ENCODE data around the gene KRTAP9-7.
"Not testable (repeated sequence)": the region's sequence is repeated elsewhere in the genome, so short reads cannot be mapped to it uniquely, and the experiment has no call there.

KRTAP9-7 gene, protein sequence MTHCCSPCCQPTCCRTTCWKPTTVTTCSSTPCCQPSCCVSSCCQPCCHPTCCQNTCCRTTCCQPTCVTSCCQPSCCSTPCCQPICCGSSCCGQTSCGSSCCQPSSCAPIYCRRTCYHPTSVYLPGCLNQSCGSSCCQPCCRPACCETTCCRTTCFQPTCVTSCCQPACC

DNA sequence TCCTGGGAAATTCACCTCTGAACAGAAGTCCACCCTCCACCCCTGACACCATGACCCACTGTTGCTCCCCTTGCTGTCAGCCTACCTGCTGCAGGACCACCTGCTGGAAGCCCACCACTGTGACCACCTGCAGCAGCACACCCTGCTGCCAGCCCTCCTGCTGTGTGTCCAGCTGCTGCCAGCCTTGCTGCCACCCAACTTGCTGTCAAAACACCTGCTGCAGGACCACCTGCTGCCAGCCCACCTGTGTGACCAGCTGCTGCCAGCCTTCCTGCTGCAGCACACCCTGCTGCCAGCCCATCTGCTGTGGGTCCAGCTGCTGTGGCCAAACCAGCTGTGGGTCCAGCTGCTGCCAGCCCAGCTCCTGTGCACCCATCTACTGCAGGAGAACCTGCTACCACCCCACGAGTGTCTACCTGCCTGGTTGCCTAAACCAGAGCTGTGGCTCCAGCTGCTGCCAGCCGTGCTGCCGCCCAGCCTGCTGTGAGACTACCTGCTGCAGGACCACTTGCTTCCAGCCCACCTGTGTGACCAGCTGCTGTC is at the start of gene KRTAP9-7:
KRTAP9-7 (plus strand) TSS at position 51 of the 543 bp plus-strand sequence; CDS start at position 51, 0 bp downstream.
- not testable (repeated sequence) for DNase-seq (ENCODE audit: low read depth in 2 of 2)

DNA sequence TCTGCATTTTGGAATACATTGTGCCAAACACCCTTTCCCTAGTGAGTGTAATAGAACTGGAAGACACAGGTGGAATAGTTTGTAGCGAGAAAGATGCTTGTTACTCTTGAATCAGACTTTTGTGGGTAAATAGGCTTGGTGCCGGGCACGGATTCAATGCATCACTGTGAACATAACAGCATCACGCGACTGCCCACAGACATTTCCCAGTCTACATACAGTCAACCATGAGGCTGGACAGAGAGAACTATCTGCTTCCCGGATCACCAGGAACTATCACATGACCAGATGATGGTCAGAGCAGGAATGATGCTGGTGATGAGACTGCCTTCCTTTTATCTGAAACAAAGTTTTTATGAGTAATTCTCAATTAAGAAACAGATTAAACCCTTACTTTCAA is 49.4 kb upstream of the KRTAP9-7 start:
- DNase-seq (ENCODE audit: low read depth in 2 of 2) = no peak

DNA sequence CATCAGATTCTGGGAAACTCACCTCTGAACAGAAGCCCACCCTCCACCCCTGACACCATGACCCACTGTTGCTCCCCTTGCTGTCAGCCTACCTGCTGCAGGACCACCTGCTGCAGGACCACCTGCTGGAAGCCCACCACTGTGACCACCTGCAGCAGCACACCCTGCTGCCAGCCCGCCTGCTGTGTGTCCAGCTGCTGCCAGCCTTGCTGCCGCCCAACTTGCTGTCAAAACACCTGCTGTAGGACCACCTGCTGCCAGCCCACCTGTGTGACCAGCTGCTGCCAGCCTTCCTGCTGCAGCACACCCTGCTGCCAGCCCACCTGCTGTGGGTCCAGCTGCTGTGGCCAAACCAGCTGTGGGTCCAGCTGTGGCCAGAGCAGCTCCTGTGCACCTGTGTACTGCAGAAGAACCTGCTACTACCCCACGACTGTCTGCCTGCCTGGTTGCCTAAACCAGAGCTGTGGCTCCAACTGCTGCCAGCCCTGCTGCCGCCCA is 48.9 kb upstream of the KRTAP9-7 start, which contains the start of gene KRTAP9-2:
KRTAP9-2 (plus strand) TSS at position 51 of the 498 bp plus-strand sequence; CDS start at position 58, 7 bp downstream.
- DNase-seq (ENCODE audit: low read depth in 2 of 2) = not testable (repeated sequence)

DNA sequence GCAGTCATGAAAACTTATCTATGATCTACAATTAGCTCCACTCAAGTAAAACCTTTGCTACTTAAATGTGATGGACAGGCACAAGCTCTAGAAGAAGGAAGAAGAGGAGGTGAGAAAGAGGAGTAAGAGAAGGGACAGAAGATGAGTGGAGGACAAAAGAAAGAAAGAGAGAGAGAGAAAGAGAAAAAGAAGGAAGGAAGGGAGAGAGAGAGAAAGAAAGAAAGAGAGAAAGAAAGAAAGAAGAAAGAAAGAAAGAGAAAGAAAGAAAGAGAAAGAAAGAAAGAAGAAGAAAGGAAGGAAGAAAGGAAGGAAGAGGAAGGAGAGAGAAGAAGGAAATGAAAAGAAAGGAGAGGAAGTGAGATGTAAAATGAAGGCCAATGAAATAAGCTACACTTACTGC is 45.4 kb upstream of the KRTAP9-7 start:
- no peak for DNase-seq (ENCODE audit: low read depth in 2 of 2)

DNA sequence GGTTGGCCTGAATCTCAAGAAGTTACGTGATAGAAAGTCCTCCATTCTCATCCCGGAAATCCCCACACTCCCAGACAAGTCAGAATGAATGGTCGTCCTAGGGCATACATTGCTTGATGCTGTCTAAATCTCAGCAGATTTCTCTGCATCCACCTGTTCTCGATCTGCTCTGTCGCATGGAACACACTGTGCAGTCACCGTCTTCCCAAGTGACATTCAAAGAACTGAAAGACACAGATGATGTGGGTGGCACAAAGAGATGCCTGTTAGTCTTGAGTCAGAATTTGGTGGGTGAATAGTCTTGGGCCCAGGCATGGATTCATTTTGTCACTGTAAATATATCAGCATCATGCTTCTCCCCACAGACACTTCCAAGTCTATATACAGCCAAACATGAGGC is 43.8 kb upstream of the KRTAP9-7 start:
- no peak for DNase-seq (ENCODE audit: low read depth in 2 of 2)

DNA sequence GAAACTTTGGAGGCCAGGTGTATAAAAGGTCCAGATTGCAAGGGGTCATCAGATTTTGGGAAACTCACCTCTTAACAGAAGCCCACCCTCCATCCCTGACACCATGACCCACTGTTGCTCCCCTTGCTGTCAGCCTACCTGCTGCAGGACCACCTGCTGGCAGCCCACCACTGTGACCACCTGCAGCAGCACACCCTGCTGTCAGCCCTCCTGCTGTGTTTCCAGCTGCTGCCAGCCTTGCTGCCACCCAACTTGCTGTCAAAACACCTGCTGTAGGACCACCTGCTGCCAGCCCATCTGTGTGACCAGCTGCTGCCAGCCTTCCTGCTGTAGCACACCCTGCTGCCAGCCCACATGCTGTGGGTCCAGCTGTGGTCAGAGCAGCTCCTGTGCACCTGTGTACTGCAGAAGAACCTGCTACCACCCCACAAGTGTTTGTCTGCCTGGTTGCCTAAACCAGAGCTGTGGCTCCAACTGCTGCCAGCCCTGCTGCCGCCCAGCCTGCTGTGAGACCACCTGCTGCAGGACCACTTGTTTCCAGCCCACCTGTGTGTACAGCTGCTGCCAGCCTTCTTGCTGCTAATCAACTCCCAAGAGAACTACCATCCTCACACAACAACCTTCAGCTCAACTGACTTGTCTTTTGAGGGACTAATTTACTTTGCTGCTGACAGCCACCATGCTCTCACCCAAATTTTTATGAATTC is 42.9 kb upstream of the KRTAP9-7 start, which contains the start of gene KRTAP9-3:
KRTAP9-3 (plus strand) TSS at position 51 of the 707 bp plus-strand sequence; CDS start at position 104, 53 bp downstream.
- DNase-seq (ENCODE audit: low read depth in 2 of 2) = not testable (repeated sequence)

DNA sequence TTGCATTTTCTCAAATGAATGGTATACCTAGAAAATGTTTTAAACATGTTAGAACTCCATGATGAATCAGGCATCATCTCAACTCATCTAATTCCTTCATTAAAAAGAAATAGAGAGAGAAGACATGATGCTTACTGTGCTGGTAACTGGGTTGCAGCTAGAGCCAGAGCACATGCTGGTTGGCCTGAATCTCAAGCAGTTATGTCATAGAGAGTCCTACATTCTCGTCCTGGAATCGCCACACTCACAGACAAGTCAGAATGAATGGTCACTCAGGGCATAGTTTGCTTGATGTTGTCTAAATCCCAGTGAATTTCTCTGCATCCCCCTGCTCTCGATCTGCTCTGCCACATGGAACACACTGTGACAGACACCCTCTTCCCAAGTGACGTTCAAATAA is 38.4 kb upstream of the KRTAP9-7 start:
- DNase-seq (ENCODE audit: low read depth in 2 of 2) = not testable (repeated sequence)

DNA sequence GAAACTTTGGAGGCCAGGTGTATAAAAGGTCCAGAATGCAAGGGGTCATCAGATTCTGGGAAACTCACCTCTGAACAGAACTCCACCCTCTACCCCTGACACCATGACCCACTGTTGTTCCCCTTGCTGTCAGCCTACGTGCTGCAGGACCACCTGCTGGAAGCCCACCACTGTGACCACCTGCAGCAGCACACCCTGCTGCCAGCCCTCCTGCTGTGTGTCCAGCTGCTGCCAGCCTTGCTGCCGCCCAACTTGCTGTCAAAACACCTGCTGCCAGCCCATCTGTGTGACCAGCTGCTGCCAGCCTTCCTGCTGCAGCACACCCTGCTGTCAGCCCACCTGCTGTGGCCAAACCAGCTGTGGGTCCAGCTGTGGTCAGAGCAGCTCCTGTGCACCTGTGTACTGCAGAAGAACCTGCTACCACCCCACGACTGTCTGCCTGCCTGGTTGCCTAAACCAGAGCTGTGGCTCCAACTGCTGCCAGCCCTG is 37.5 kb upstream of the KRTAP9-7 start, which contains the start of gene KRTAP9-8:
KRTAP9-8 (plus strand) TSS at position 51 of the 489 bp plus-strand sequence; CDS start at position 104, 53 bp downstream.
- DNase-seq (ENCODE audit: low read depth in 2 of 2) = not testable (repeated sequence)

DNA sequence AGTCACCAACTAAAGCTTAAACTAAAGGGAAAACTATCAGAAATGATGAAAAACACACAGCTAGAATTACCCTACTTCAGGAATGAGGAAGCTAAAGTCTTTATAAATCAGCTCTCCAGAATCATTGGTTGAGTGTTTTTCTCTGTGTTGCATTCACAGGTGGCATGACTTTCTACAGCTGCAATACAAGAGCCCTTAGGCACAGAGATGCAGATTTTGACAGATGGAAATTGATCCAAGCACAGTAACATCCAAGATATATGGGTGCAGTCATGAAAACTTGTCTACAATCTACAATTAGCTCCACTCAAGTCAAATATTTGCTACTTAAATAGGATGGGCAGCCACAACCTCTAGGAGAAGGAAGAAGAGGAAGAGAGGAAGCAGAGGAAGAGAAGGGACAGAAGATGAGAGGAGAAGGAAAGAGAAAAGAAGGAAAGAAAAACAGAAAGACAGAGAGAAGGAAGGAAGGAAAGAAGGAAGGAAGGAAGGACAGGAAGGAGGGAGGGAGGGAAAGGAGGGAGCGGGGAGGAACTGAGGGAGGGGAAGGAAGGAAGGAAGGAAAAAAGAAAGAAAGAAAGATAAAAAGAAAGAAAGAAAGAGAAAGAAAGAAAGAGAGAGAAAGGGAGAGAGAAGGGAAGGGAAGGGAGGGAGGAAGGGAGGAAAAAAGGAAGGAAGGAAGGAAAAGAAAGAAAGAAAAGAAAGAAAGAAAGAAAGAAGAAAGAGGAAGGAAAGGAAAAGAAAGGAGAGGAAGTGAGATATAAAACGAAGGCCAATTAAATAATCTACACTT is 28.3 kb upstream of the KRTAP9-7 start:
- DNase-seq (ENCODE audit: low read depth in 2 of 2) = not testable (repeated sequence)

DNA sequence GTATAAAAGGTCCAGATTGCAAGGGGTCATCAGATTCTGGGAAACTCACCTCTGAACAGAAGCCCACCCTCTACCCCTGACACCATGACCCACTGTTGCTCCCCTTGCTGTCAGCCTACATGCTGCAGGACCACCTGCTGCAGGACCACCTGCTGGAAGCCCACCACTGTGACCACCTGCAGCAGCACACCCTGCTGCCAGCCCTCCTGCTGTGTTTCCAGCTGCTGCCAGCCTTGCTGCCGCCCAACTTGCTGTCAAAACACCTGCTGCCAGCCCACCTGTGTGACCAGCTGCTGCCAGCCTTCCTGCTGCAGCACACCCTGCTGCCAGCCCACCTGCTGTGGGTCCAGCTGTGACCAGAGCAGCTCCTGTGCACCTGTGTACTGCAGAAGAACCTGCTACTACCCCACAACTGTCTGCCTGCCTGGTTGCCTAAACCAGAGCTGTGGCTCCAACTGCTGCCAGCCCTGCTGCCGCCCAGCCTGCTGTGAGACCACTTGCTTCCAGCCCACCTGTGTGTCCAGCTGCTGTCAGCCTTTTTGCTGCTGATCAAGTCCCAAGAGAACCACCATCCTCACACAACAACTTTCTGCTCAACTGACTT is 25.8 kb upstream of the KRTAP9-7 start, which contains the start of gene KRTAP9-4:
KRTAP9-4 (plus strand) TSS at position 51 of the 604 bp plus-strand sequence; CDS start at position 85, 34 bp downstream.
- not testable (repeated sequence) for DNase-seq (ENCODE audit: low read depth in 2 of 2)

DNA sequence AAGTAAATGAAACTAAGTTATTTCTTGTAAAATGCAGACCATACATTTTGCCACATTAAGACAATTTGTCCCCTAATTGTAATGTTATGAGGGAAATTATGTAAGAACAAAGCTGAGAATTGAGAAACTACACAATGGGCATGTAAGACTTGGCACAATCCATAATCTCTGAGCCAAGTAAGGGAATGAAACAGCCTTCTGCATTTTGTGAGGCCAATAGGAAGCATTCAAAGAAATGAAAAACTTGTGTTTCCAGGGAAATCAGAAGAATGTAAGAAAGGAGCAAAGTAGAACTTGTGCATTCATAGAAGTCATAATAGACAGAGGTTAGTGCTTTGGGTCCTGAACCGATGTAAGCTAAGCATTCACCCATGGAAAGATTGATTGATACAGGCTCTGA is 24.2 kb upstream of the KRTAP9-7 start:
- no peak for DNase-seq (ENCODE audit: low read depth in 2 of 2)

DNA sequence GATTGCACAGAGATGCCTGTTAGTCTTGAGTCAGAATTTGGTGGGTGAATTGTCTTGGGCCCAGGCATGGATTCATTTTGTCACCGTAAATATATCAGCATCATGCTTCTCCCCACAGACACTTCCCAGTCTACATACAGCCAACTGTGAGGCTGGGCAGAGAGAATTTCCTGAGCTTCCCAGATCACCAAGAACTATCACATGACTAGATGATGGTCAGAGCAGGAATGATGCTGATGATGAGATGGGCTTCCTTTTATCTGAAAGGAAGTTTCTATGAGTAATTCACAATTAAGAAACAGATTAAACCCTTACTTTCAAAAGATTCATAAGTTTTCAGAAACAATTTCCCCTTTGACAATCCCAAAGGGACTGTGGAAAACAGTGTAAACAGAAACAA is 20.6 kb upstream of the KRTAP9-7 start:
- no peak for DNase-seq (ENCODE audit: low read depth in 2 of 2)

DNA sequence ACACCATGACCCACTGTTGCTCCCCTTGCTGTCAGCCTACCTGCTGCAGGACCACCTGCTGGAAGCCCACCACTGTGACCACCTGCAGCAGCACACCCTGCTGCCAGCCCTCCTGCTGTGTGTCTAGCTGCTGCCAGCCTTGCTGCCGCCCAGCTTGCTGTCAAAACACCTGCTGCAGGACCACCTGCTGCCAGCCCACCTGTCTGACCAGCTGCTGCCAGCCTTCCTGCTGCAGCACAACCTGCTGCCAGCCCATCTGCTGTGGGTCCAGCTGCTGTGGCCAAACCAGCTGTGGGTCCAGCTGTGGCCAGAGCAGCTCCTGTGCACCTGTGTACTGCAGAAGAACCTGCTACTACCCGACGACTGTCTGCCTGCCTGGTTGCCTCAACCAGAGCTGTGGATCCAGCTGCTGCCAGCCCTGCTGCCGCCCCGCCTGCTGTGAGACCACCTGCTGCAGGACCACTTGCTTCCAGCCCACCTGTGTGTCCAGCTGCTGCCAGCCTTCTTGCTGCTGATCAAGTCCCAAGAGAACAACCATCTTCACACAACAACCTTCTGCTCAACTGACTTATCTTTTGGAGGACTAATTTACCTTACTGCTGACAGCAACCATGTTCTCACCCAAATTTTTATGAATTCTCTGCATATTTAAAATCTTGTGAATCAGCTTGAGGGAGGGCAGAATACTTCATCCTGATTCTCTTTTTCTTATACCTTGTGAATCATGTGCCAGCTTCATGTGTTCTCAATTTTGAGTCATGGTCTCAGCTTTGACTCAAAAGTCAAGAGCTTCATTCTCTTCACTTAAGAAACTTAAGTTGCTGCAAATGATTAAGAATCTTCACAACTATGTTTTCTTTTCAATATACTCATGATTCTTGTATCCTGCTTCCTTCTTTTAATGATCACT is 19.9 kb upstream of the KRTAP9-7 start, which contains the start of gene KRTAP9-9:
KRTAP9-9 (plus strand) TSS at position 4 of the 910 bp plus-strand sequence.
- not testable (repeated sequence) for DNase-seq (ENCODE audit: low read depth in 2 of 2)

DNA sequence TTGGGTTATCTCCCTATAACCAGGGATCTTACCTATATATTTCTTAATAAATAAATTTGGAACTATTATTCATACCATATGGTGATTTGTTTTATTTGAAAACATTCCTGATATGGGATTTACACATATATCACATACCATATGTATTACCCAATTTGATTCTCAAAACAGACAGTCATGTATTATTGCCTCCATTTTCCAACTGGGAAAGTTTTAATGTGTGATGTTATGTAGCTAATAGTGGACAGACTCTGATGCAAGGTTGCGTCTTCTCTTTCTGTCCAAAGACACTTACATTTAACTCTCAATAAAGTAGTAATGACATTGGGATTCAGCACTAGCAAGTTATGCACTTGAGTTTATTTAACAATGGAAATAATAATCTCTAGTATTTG is 19.2 kb upstream of the KRTAP9-7 start:
- DNase-seq (ENCODE audit: low read depth in 2 of 2) = no peak

DNA sequence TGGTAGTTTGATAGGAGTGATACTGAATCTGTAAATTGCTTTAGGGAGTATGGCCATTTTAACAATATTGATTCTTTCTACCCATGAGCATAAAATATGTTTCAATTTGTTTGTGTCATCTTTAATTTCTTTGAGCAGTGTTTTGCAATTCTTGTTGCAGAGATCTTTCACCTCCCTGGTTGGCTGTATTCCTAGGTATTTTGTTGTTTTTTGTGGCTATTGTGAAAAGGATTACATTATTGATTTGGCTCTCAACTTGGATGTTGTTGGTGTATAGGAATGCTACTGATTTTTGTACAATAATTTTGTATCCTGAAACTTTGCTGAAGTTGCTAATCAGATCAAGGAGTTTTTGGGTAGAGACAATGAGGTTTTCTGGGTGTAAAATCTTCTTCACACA is 17.1 kb upstream of the KRTAP9-7 start:
- no peak for DNase-seq (ENCODE audit: low read depth in 2 of 2)

DNA sequence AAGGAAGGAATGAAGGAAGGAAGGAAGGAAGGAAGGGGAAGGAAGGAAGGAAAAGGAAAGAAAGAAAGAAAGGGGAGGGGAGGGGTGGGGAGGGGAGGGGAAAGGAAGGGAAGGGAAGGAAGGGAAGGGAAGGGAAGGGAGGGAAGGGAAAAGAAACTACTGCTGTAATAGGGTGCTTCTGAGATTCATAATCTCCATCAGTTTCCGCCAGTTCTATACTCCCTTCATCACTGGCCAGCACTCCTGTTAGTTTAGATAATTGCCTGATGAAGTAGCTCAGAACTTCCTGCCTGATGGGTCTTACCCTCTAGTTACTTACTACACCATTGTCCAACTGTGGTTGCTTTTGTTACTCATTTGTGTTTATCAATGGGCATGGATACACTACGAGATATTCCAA is 12.3 kb upstream of the KRTAP9-7 start:
- DNase-seq (ENCODE audit: low read depth in 2 of 2) = no peak

DNA sequence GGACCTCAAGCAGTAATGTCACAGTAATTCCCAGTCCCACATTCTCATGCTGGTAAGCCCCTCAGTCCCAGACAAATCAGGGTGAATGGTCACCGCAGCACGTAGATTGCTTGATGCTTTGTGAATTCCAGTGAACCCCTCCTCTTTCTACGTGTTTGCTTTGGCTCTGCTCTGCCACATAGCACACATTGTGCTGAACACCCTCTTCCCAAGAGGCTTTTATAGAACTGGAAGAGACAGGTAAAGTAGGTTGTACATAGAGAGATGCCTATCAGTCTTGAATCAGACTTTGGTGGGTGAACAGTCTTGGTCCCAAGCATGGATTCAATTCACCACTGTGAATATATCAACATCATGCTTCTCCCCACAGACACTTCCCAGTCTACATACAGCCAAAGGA is 10.9 kb upstream of the KRTAP9-7 start:
- no peak for DNase-seq (ENCODE audit: low read depth in 2 of 2)

DNA sequence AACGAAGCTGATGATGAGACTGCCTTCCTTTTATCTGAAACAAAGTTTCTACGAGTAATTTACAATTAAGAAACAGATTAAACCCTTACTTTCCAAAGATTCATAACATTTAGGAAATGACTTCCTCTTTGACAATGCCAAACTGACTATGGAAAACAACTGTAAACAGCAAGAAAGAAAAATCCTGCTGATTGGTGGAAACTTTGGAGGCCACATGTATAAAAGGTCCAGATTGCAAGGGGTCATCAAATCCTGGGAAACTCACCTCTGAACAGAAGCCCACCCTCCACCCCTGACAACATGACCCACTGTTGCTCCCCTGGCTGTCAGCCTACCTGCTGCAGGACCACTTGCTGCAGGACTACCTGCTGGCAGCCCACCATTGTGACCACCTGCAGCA is 10.4 kb upstream of the KRTAP9-7 start, which contains the start of gene KRTAP9-6:
KRTAP9-6 (plus strand) TSS at position 301 of the 400 bp plus-strand sequence; CDS start at position 301, 0 bp downstream.
- no peak for DNase-seq (ENCODE audit: low read depth in 2 of 2)

DNA sequence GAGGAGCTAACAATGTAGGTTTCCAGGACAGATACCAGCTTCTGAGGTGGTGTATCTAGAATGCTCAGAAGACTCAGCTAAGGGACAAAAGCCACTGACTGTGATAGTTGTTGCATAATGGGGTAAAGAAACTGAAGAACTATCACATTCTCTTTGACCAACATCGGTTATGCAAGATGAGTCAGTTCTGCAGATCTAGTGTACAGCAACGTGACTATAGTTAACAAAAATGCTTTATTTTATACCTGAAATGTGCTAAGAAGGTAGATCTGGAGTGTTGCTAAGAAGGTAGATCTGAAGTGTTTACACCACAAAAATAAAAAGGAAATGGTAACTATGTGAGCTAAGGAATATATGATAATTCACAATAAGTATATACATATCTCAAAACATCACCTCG is 7.8 kb upstream of the KRTAP9-7 start:
- no peak for DNase-seq (ENCODE audit: low read depth in 2 of 2)

DNA sequence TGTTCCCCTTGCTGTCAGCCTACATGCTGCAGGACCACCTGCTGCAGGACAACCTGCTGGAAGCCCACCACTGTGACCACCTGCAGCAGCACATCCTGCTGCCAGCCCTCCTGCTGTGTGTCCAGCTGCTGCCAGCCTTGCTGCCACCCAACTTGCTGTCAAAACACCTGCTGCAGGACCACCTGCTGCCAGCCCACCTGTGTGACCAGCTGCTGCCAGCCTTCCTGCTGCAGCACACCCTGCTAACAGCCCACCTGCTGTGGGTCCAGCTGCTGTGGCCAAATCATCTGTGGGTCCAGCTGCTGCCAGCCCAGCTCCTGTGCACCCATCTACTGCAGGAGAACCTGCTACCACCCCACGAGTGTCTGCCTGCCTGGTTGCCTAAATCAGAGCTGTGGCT is 4.2 kb upstream of the KRTAP9-7 start:
- not testable (repeated sequence) for DNase-seq (ENCODE audit: low read depth in 2 of 2)
